ENCODE measurements around the gene PLEKHH2.

GRCh38 chr2:43759195-43759594 lies 122.1 kb downstream of the PLEKHH2 start:
- TF ChIP-seq TAF1 (IDR thresholded peaks at IDR 0.05; ENCODE audit: borderline replicate concordance, low read depth, low read length) (no peak), CTCF (IDR thresholded peaks at IDR 0.05) (no peak), EZH2phosphoT487 (IDR thresholded peaks at IDR 0.05; ENCODE audit: borderline replicate concordance, low read depth) (no peak), RAD21 (IDR thresholded peaks at IDR 0.05; ENCODE audit: low read length) (no peak), CHD2 (IDR thresholded peaks at IDR 0.05; ENCODE audit: low read length, partially characterized antibody) (no peak), MXI1 (IDR thresholded peaks at IDR 0.05; ENCODE audit: low read depth, low read length) (no peak)
